Measurements from ENCODE around the gene DNAI2.
"Not testable (repeated sequence)": the region's sequence is repeated elsewhere in the genome, so short reads cannot be mapped to it uniquely, and the experiment has no call there.

The DNAI2 gene

GRCh38 chr17:74257311-74257710 lies 16.7 kb upstream of the DNAI2 start:
- no peak overlapping the region for H3K4me3 ChIP-seq (ENCODE audit: low read depth, low read length)
- TF ChIP-seq, protein P1, sequence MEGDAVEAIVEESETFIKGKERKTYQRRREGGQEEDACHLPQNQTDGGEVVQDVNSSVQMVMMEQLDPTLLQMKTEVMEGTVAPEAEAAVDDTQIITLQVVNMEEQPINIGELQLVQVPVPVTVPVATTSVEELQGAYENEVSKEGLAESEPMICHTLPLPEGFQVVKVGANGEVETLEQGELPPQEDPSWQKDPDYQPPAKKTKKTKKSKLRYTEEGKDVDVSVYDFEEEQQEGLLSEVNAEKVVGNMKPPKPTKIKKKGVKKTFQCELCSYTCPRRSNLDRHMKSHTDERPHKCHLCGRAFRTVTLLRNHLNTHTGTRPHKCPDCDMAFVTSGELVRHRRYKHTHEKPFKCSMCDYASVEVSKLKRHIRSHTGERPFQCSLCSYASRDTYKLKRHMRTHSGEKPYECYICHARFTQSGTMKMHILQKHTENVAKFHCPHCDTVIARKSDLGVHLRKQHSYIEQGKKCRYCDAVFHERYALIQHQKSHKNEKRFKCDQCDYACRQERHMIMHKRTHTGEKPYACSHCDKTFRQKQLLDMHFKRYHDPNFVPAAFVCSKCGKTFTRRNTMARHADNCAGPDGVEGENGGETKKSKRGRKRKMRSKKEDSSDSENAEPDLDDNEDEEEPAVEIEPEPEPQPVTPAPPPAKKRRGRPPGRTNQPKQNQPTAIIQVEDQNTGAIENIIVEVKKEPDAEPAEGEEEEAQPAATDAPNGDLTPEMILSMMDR (IDR thresholded peaks at IDR 0.05; ENCODE audit: low read depth, low read length), result no peak

- H3K4me3 ChIP-seq (ENCODE audit: low read depth, low read length), result no peak overlapping the region
- TF ChIP-seq, protein P1 (IDR thresholded peaks at IDR 0.05; ENCODE audit: low read depth, low read length), result no peak
Observed at GRCh38 chr17:74259667-74260524, 14.1 kb upstream of the DNAI2 start.

DNA sequence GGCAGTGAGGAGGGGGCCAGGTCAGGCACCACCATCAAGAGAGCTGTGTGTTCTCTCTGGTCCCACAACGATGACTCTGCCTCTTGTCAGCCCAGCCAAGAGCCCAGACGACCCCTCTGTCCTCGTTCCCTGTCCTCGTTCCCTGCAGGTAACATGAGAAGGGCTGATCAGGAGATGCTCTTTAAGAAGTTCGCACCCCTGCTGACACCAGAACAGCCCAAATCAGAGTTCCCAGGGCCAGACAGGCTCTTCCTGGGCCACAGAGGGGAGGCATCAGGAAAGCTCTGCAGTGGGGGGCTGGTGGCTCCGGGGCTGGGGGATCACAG lies 13.5 kb upstream of the DNAI2 start:
- TF ChIP-seq, protein P1 (IDR thresholded peaks at IDR 0.05; ENCODE audit: low read depth, low read length), result no peak
- H3K4me3 ChIP-seq (ENCODE audit: low read depth, low read length), result no peak overlapping the region

GRCh38 chr17:74262601-74263000 lies 11.4 kb upstream of the DNAI2 start:
- H3K4me3 ChIP-seq (ENCODE audit: low read depth, low read length), result no peak overlapping the region
- TF ChIP-seq, protein P1 (IDR thresholded peaks at IDR 0.05; ENCODE audit: low read depth, low read length), result no peak

DNA sequence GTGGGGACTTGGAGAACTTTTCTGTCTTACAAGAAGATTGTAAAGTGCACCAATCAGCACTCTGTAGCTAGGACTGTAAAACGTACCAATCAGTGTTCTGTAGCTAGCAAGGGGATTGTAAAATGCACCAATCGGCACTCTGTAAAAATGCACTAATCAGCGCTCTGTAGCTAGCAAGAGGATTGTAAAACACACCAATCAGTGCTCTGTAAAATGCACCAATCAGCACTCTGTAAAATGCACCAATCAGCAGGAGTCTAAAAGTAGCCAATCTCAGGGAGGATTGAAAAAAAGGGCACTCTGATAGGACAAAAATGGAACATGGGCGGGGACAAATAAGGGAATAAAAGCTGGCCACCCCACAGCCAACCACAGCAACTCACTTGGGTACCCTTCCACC lies 7.0 kb upstream of the DNAI2 start:
- H3K4me3 ChIP-seq (ENCODE audit: low read depth, low read length), result not testable (repeated sequence)

GRCh38 chr17:74267579-74267978 lies 6.5 kb upstream of the DNAI2 start:
- TF ChIP-seq, protein P1 (IDR thresholded peaks at IDR 0.05; ENCODE audit: low read depth, low read length), result no peak
- no peak overlapping the region for H3K4me3 ChIP-seq (ENCODE audit: low read depth, low read length)

GRCh38 chr17:74267987-74268499 lies 6.0 kb upstream of the DNAI2 start:
- TF ChIP-seq, protein P1 (IDR thresholded peaks at IDR 0.05; ENCODE audit: low read depth, low read length), result no peak
- no peak overlapping the region for H3K4me3 ChIP-seq (ENCODE audit: low read depth, low read length)
